ENCODE data around the gene THPO.

DNA sequence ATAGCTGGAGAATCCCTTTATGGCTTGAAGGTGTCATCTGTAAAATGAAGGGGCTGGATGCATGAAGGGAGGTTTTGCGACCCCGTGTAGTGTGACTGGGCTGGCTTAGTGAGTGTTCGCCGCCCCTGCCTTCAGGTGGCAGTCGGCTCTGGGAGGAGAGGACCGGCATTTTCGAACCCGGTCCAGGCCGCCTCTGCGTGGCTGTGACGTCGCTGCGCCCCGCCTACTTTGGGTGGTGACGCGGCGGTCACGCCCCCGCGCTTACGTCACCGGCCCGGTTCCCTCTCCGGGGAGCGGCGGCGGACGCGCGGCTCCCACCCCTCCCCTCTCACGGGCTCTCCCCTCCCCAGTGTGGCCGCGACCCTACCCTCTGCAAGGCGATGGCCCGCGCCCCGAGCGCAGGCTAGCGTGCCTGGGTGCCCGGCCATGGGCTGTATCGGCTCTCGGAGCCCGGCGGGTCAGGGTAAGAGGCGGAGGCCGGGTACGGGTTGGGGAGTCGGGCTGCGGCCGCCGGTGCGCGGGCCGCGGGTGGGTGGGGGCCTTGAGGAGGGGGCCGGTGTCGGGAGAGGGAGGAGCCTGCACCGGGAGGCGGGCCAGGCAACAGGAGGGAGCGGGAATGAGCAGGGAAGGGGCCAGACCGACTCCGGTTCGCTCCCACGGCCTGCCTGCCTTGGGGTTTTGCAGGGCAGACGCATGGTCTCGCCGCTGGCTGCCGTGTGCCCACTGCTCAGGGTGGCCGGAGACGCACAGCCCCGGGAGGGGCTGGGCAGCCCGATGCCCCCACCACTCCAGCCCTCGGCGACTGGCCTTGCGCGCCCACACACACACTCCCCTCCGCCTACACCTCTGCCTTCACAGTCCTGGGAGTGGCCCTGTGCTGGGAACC is 42.1 kb downstream of the THPO start:
- TF ChIP-seq, protein P1, sequence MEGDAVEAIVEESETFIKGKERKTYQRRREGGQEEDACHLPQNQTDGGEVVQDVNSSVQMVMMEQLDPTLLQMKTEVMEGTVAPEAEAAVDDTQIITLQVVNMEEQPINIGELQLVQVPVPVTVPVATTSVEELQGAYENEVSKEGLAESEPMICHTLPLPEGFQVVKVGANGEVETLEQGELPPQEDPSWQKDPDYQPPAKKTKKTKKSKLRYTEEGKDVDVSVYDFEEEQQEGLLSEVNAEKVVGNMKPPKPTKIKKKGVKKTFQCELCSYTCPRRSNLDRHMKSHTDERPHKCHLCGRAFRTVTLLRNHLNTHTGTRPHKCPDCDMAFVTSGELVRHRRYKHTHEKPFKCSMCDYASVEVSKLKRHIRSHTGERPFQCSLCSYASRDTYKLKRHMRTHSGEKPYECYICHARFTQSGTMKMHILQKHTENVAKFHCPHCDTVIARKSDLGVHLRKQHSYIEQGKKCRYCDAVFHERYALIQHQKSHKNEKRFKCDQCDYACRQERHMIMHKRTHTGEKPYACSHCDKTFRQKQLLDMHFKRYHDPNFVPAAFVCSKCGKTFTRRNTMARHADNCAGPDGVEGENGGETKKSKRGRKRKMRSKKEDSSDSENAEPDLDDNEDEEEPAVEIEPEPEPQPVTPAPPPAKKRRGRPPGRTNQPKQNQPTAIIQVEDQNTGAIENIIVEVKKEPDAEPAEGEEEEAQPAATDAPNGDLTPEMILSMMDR (IDR thresholded peaks at IDR 0.05), result no peak
- TF ChIP-seq POLR2A (IDR thresholded peaks at IDR 0.05), result no peak

All from lower leg skin (tissue), 3 donors.